IPS DF 4.7 (cell line): ENCODE data around the gene PAX6.
"Not testable (repeated sequence)": the region's sequence is repeated elsewhere in the genome, so short reads cannot be mapped to it uniquely, and the experiment has no call there.

Experiments used
- DNase-seq: peaks from one replicate; pipeline ENCODE4 v3.0.0-alpha.2; 2013; ENCODE audit warnings: low spot score; ENCODE audit errors: extremely low read depth

The PAX6 gene

DNA sequence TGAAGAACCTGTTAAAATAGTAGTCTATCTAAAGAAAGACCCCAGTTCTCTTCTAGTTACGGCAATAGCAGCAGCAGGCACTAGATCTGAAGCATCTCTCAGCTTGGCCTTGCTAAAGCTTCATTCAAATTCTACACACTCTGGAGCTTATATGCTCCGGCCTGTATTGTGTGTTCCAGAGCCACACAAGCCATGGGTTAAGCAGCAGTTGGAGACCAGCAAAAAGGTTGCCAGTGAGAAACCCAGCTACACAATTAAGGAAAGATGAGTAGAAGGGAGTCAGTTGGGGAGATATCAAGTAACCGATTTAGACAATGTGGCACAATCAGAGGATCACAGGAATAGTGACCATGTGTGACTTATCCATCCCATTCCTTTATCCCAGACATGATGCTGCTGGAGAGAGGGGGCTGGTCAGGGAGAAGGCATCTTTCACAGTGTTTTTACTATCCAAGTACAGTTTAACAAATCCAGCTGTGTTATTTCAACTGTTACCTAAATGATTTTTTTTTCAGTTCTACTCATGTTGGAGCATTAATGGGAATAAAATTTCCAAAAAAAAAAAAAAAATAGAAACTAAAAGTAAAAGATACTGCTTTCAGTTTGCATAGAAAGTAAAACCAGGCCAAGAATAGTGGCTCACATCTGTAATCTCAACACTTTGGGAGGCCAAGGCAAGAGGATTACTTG lies 41.0 kb downstream of the PAX6 start:
- DNase-seq = no peak

DNA sequence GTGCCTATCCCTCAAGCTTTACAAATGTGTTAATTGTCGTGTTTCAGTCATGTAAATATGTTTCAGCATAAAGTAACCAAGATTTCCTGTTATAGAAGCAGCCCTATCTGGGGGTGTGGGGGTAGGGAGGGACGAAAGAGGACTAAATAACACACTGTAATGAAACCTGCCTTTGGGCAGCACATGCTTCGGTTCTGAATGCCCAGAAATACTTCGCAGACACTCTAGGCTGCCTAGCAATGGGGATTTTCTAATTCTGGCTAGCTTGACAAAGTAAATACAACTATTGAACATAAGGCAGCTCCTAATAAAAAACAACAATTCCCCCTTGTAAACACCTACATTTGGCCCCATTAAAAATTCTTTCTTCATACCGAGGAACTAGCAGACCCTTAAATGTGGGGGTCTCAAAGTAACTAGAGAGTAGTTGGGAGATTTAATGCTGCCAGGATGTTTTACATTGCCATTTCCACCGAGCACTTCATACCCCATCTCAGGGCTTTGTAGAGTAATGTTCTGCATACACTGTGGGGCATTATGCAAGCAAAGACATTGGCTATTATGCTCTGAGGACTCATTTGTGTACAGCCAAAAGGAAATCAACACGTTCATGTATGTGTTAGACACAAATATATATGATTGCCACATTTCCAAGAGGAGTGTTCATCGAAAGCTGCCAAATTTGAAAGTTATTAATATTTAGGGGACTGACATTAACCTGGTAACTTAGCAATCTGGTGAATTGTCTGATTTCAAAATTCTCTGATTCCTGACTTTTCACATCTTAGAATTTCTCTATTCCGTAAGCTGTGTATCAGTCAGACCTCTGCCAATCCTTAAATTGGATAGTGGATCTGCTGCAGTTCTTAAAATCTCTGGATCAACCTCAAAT lies 42.1 kb downstream of the PAX6 start:
- DNase-seq = no peak

DNA sequence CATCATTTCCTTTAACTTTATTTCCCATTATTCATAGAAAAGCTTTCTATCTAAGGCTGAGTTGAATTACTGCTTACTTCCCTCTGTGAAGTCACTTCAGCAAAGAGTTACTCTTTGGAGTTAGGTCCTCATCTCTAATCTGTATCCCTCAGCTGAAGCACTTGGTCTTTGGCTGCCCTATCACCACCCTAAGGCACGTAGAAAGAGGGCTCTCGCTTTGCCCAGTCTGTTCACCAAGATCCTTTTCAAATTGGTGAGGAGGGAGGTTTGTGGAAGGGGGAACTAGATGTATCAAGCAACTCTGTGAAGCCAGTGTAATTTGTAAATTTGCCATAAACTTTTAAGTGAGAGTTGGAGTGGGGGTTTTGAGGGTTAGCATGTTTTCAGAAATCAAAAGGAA lies 43.4 kb downstream of the PAX6 start:
- DNase-seq = no peak

DNA sequence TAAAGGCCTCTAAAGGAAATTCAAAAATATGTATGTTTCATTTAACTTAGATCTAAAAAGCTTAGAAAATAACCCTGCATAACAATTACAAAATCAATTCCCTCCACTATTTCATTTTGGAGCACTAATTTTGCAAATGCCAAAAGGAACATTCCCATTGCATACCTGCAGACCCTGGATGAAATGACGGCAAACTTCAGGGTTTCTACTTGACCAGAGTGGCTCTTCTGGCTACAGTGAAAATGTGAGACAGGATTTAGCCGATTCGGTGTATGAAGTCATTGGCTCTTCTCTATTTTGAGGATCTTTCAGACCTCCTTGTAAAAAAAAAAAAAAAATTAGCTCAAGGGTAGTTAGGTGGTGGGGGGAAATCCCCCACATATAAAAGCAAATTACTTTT lies 44.1 kb downstream of the PAX6 start:
- DNase-seq = no peak

DNA sequence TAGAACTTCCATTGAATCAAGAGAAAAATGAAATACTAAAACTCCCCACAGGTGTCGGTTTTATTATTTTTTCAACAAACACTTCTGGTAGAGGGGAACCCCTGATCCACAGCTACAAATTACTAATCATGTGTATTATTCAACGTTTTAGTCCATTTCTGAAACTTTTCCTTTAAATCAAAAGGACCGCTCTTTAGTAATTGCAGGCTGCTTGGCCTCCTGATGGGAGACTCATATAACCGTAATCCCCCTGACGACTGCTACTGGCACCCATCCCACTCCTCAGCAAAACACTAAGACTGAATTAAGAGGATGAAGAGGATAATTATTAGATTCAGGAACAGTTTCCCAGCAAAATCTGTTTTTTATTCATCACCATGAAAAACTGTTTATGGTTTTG lies 46.4 kb downstream of the PAX6 start:
- no peak for DNase-seq

DNA sequence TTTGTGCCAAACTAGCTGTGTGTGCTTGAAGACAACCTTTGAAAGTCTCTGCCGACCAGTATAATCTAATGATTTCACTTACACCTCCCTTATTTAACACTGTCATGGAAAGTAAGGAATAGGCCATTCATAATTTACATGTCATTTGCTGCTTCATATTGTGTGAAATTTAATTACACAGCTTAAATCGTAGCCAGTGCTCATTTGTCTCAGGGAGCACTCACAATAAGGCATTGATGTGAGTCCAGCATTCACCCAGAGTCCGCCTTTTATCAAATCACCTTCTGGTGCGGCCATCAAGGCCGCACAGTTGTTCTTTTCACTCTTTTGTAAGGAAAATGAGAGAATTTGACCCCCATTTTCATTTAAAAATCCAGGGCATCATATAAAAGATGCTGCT lies 46.9 kb downstream of the PAX6 start:
- DNase-seq = no peak

DNA sequence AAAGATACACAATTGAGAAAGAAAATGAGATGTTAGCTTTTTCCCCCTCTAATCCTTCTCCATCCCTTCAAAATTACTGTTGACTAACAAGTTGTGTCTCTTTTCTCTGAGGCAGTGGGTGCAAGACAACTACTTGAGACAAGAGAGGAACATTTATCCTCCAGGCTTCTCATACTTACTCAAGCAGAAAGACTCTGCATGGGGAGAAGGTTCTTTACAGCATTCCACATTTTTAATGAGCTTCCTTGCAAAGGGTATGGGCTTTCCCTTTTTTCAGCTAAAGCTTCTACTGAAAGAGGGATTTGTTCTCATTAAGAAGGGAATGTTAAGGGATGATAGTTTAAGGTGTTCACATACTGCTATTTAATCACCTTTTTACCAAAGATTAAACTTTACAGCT lies 47.8 kb downstream of the PAX6 start:
- DNase-seq = no peak

DNA sequence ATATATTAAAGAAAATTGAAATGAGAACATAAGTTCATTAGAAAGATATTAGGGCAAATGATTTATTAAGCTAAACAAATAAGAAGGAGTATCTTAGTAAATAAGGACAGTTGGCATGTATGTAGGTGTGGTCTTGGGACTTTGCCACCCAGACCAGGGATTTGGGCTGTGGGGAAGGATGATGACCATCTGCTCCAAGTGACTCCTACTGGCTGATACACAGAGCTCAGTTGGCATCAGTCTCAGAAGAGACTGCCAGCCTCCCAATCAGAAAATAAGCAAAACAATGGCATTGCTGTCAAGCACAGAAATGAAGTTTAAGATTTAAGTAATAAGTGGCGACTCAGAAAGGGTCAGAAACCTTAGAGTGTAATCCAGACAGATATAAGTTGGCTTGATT lies 49.5 kb downstream of the PAX6 start:
- DNase-seq = no peak

DNA sequence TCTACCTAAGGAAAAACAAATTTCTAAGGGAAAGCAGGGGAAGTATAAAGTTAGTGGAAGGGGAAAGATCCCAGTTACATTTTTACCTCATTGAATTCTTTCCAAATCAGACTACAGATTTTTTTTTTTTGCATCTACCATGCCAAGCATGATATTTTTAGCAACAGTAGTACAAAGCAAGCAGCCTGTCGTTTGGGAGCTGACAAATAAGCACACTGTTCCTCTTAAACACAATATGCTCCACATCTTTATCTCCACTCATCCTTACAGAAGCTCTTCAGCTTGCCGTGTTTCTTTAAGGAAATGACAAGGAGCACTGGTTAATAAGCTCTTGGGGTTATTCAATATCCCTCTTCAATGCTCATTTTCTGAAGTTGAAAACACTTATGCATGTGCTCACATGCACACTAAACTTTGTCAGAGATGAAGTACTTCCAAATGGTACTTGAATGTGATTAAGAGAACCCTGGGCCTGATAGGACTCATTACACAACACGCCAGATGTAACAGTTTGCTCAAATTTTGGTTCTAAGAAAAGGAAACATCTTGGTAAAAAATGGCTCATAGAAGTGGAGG lies 53.8 kb downstream of the PAX6 start:
- no peak for DNase-seq

DNA sequence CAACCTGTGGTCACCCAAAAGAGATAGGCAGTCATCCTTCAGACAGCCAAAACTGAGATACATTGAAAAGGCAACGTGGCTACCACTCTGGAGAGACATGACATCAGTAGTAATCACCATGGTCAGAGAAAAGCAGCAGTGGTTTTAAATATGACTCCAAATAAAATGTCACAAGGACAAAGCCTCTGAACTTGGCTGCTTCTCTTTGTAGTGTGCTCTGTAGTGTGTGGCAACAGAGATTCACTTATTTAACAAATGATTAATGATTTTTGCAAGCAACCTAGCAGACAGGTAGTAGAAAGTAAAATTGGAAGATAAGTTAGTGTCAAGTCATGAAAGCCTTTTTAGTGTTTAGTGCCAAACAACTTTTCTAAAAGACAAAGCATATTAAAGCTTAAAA lies 63.5 kb downstream of the PAX6 start:
- no peak for DNase-seq

DNA sequence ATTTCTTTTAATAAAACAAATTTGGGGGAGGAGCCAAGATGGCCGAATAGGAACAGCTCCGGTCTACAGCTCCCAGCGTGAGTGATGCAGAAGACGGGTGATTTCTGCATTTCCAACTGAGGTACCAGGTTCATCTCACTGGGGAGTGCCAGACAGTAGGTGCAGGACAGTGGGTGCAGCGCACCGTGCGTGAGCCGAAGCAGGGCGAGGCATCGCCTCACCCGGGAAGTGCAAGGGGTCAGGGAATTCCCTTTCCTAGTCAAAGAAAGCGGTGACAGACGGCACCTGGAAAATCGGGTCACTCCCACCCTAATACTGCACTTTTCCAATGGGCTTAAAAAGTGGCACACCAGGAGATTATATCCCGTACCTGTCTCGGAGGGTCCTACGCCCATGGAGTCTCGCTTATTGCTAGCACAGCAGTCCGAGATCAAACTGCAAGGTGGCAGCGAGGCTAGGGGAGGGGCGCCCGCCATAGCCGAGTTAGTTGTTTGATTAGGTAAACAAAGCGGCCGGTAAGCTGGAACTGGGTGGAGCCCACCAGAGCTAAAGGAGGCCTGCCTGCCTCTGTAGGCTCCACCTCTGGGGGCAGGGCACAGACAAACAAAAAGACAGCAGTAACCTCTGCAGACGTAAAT lies 70.3 kb downstream of the PAX6 start:
- DNase-seq = not testable (repeated sequence)

DNA sequence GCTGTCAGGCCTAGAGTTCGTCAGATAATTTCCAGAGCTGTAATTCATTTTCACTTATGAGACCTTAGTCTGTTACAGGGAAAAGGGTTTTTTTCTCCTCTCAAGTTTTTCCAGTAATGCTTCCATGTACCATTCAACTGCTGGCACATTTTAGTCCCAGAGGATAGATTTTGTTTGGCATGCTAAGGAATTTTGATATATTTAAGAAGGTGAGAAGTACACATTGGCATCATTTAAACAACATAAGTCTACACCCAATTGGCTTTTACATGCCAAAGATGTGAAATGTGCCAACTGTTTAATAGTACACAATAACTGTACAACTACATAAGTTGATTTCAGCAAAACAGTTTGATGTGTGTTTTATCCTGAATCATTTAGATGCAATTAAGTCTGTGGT lies 71.0 kb downstream of the PAX6 start:
- DNase-seq = no peak
